ENCODE results near the gene KLF13. TPM values are rescaled to one million over a fixed set of nuclear protein-coding genes. Genes with fewer than 3 reads are reported as not detected.

KLF13 gene
- total RNA-seq, 1 experiment from 2014 or later, result 60.1 TPM

- H2AFZ ChIP-seq (ENCODE audit: low read depth, low read length, poor library complexity, severe bottlenecking), result no peak overlapping the region
- no peaks in the 10 kb centered on the region for H3K79me2 ChIP-seq (ENCODE audit: insufficient read depth, low read length)
- H3K4me3 ChIP-seq (replicated peaks in 1 of 2; ENCODE audit: low read depth in 1 of 2, low read length in 2 of 2), result no peak overlapping the region
- POLR2A ChIA-PET, result no interaction called here
- intact Hi-C loops (cut with micrococcal nuclease), result no loop called here
- no peaks in the 10 kb centered on the region for H4K20me1 ChIP-seq (ENCODE audit: insufficient read depth)
- no peak overlapping the region for H3K27ac ChIP-seq (ENCODE audit: low read depth, low read length)
- CTCF ChIA-PET, result no interaction called here
- H3K4me1 ChIP-seq (ENCODE audit: control insufficient read depth in 1 of 2, insufficient read depth in 2 of 2, low read length in 2 of 2), result peaks cover 10 to 11% of the 10 kb centered on the region in 2 experiments
- no peaks in the 10 kb centered on the region for H3K27me3 ChIP-seq (ENCODE audit: insufficient read depth, low read length)
- H3K36me3 ChIP-seq (ENCODE audit: control insufficient read depth in 1 of 2, insufficient read depth in 2 of 2, low read length in 2 of 2), result no peaks in the 10 kb centered on the region
- H3K9me3 ChIP-seq (ENCODE audit: control insufficient read depth in 1 of 2, insufficient read depth in 1 of 2, low read depth in 1 of 2, low read length in 2 of 2), result no peaks in the 10 kb centered on the region
- no peak for ATAC-seq
- TF ChIP-seq CEBPB (IDR thresholded peaks at IDR 0.05; ENCODE audit: low read depth) (no peak), SRF (IDR thresholded peaks at IDR 0.05; ENCODE audit: low read depth) (no peak), EZH2 (IDR thresholded peaks at IDR 0.05) (no peak), POLR2AphosphoS5 (IDR thresholded peaks at IDR 0.05; ENCODE audit: low read depth, low read length) (no peak), ZNF274 (IDR thresholded peaks at IDR 0.05; ENCODE audit: low read depth, low read length) (no peak), TCF7L2 (IDR thresholded peaks at IDR 0.05; ENCODE audit: borderline replicate concordance, extremely low read depth, insufficient read depth, insufficient read length) (no peak), EZH2phosphoT487 (IDR thresholded peaks at IDR 0.05; ENCODE audit: borderline replicate concordance) (no peak), FOSL1 (IDR thresholded peaks at IDR 0.05; ENCODE audit: low read depth) (no peak), POLR2A (IDR thresholded peaks at IDR 0.05; ENCODE audit: borderline replicate concordance, extremely low read depth, insufficient read depth, insufficient read length) (no peak), REST (IDR thresholded peaks at IDR 0.05; ENCODE audit: low read depth) (no peak), YY1 (IDR thresholded peaks at IDR 0.05; ENCODE audit: extremely low read depth, insufficient replicate concordance, low read depth, low read length) (no peak), SP1 (IDR thresholded peaks at IDR 0.05; ENCODE audit: low read depth) (no peak), EGR1 (IDR thresholded peaks at IDR 0.05; ENCODE audit: low read depth) (no peak), ELF1 (IDR thresholded peaks at IDR 0.05; ENCODE audit: borderline replicate concordance, low read depth) (no peak), RAD21 (IDR thresholded peaks at IDR 0.05; ENCODE audit: low read depth) (no peak), MAX (IDR thresholded peaks at IDR 0.05) (no peak), ZFX (IDR thresholded peaks at IDR 0.05) (no peak)
- TF ChIP-seq, protein P1, sequence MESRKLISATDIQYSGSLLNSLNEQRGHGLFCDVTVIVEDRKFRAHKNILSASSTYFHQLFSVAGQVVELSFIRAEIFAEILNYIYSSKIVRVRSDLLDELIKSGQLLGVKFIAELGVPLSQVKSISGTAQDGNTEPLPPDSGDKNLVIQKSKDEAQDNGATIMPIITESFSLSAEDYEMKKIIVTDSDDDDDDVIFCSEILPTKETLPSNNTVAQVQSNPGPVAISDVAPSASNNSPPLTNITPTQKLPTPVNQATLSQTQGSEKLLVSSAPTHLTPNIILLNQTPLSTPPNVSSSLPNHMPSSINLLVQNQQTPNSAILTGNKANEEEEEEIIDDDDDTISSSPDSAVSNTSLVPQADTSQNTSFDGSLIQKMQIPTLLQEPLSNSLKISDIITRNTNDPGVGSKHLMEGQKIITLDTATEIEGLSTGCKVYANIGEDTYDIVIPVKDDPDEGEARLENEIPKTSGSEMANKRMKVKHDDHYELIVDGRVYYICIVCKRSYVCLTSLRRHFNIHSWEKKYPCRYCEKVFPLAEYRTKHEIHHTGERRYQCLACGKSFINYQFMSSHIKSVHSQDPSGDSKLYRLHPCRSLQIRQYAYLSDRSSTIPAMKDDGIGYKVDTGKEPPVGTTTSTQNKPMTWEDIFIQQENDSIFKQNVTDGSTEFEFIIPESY (IDR thresholded peaks at IDR 0.05; ENCODE audit: extremely low read depth, insufficient replicate concordance, low read length), result no peak
- TF ChIP-seq, protein P2, sequence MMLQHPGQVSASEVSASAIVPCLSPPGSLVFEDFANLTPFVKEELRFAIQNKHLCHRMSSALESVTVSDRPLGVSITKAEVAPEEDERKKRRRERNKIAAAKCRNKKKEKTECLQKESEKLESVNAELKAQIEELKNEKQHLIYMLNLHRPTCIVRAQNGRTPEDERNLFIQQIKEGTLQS (IDR thresholded peaks at IDR 0.05), result no peak
- H3K4me2 ChIP-seq (ENCODE audit: low read length), result no peak overlapping the region
- H3K9me2 ChIP-seq (ENCODE audit: insufficient read depth), result no peaks in the 10 kb centered on the region
- BruUV-seq (replicated peaks), result no TSS peak
- no peak for DNase-seq (ENCODE audit: low read depth, low spot score)
- RAD21 ChIA-PET (ENCODE audit: low non-redundant PET in 1 of 2, low total read pairs in 2 of 2, uncharacterized antibody in 2 of 2, unreplicated experiment in 2 of 2), result no interaction called here
- no peak overlapping the region for H3K9ac ChIP-seq (ENCODE audit: low read length)
These were observed 24.5 kb upstream of the KLF13 start for GRCh38 chr15:31302029-31302657.

Data from HCT116 (cell line).